Stimulated activated CD4-positive, alpha-beta T cell treated with anti-CD3 and anti-CD28 coated beads, Interleukin-15, amount 100 ng/mL, for 24 hours (primary cell): ENCODE results near the gene FUZ.

Experiments used
- DNase-seq: peaks from one replicate; pipeline ENCODE4 v3.0.0-alpha.2; 2020

Gene FUZ, protein sequence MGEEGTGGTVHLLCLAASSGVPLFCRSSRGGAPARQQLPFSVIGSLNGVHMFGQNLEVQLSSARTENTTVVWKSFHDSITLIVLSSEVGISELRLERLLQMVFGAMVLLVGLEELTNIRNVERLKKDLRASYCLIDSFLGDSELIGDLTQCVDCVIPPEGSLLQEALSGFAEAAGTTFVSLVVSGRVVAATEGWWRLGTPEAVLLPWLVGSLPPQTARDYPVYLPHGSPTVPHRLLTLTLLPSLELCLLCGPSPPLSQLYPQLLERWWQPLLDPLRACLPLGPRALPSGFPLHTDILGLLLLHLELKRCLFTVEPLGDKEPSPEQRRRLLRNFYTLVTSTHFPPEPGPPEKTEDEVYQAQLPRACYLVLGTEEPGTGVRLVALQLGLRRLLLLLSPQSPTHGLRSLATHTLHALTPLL

DNA sequence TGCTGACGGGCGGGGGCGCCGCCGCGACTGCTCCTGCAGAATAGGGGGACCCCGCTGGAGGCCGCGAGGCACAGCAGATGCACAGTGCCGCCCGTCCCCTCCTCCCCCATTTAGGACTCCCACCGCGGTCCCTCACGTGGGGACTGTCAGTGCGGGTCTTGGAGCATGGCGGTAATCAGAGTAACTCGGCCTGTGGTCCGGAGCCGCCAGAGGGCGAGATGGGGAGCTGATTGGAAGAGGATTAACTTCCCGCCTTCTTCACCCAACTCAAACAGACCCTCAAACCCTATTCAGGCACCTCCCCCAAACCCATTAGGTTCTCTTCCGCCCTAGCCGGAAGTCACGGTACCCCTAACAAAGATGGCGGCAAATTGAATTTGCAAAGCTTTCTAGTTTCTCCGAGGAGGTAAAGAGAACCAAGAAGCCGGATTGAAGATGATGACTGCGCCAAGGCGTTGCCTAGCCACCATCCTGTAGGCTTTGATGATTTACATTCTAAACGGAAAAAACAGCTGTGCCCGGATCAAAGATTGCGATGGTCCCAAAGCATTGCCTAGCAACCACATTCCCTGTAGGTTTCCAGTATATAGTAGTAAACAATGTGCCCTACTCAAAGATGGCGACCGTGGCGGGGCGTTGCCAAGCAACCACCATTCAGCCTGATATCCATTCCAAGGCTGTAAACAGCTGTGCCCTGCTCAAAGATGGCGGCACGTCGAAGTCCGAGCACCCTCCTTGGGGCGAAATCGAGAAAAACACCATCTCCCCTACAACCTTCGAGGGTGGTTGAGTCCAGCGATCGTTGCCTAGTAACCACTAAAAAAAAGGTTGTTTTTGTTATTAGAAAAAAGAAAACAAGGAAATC is at the start of gene FUZ:
Gene FUZ, minus strand, starts transcription at position 296 of the 865 bp plus-strand sequence. Its CDS starts 186 bp downstream, at position 110.
- DNase-seq, result peak; percentile 94

DNA sequence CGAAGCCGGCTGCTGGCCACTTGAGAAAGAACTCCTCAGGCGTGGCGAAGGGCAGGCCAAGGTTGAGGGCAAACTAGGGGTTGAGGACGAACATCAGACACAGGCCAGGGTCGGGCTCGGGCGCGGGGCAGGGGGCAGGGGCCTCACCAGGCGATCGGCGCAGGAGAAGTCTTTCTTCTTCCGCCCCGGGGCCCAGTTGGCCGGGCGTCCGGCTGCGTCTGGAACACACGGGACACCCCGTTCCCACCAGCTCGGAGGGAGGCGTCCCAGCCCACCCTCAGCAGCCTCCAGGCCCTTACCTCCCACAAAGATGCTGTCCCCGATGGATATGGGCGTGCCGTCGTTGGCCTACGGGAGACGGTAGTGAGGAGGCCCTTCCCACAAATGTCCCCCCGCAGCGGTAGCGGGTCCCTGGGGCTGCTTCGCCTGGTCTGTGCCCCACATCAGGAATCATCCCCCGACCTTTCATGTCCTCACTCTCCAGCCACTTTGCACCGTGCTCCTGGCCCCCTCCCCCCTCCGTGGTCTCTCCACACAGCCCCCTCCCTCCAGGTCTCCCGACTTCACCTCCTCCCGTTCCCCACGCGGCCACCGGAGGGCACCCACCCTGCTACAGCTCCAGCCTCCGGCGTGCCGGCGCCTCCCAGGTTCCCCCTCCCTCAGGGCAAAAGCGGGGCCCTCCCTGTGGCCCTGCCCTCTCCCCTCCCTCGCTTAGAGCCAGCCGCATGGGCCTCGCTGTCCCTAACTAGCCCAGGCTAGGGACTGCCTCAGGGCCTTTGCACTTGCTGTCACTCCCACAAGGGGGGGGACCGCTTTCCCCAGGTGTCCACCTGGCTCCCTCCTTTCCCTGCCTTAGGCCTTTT is 49.5 kb upstream of the FUZ start:
- DNase-seq, result peak; percentile 44

DNA sequence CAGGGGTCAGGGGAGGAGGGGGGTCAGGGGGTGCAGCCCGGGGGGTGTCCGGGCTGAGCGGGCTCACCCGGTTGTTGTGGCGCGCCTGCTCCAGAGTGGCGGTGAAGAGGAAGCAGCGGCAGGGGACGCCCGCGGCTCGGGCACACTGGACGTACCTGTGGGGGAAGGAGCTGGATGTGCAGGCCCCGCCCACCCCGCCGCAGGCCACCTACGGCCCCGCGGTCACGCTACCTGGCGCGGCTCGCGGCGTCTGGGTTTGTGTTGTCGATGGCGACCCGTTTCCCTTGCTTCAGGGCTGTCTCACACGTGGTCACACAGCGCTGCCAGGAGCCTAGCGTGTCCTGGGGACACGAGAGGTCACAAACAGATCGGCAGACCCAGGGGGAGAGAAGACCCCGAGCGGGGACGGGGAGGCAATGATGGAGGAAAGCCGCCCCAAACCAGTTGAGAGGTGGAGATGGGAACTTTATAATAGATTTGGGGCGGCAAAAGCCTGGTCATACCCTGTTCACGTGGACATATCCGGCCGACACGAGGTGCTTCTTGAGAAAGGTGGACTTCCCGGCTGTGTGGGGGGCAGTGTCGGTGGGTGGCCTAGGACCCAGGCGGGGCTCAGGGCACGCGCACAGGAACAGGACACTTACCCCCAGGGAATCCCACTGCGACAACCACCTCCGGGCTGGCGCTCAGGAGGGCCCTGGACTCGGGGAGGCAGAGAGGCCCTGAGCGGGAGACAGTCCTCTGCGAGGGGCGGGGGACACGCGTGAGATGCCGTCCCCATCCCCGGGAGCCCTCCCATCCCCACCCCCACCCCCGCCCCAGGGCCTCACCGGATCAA is 48.7 kb upstream of the FUZ start:
- no peak for DNase-seq

DNA sequence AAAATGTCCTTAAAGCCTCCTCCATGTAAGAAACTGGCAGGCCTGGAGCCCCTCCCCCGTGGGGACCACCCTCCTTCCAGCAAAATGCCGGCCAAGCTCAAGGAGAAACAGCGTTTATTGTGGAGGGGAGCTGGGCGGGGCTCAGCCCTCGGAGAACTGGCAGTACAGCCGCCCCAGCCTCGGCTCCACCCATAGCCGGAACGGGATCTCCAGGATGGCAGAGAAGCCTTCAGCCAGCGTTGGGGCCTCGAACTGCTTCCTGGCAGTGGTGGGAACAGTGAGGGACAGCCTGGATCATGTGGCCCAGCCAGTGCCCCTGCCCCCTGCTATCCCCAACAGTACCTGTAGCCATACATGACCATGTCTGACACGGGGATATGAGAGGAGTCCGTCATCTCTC is 48.0 kb upstream of the FUZ start:
- DNase-seq, result no peak

DNA sequence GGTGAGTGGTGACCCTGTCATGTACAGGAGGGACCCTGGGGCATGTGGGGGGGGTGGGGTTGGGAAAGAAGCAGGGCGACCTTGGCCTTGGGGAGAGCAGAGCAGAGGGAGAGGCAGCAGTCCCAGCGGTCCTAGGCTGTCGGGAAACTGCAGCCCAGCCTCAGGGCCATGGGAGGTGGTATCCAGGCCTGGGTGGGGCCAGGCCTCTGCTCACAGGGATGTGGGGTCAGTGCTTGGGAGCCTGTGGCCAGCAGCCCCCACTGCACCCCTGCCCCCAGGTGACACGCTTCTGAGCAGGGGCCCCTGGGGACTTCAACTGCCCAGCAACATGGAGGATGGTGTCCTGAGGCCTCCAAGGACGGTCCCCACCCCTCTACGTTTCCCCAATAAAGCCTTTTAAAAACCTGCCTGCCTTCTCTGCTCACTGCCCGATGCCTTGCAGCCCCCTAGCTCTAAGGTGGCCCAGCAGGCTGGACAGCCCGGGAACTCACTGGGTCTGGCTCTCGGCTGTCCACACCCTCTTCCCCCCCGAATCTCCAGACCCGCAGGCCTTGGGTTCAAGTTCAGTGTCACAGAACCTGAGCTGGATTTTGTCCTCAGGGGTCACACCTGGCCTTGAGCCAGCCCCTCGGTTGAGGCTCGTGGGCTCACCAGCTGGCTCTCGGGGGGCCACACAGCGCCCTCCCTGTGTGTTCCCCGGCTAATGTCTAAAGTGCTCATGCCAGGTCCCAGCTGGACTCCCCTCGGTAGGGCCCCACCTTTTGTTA is 47.4 kb upstream of the FUZ start:
- no peak for DNase-seq

DNA sequence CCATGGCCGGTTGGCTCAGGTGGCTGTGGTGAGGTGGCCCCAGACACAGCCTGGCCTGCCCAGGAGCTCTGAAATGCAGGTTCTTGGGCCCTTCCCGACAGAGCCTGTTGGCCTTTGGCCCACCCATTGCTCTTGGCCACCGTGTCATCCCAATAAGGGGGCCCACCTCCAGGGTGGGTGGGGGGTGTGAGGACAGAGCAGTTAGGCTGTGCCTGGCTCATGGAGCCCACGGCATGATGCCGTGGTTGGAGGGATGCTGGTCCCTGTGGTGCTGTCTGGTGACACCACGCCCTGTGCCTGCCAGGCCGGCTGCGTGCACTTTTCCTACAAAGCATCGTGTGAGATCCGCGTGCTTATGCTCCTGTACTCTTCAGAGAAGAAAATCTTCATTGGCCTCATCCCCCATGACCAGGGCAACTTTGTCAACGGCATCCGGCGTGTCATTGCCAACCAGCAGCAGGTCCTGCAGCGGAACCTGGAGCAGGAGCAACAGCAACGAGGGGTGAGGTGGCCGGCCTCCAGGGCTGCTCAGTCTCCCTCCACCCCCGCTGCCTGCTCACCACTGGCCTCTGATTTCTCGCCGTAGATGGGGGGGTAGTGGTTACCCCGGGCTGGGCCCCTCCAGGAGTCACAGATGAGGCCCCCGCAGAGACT is 46.7 kb upstream of the FUZ start:
- no peak for DNase-seq

DNA sequence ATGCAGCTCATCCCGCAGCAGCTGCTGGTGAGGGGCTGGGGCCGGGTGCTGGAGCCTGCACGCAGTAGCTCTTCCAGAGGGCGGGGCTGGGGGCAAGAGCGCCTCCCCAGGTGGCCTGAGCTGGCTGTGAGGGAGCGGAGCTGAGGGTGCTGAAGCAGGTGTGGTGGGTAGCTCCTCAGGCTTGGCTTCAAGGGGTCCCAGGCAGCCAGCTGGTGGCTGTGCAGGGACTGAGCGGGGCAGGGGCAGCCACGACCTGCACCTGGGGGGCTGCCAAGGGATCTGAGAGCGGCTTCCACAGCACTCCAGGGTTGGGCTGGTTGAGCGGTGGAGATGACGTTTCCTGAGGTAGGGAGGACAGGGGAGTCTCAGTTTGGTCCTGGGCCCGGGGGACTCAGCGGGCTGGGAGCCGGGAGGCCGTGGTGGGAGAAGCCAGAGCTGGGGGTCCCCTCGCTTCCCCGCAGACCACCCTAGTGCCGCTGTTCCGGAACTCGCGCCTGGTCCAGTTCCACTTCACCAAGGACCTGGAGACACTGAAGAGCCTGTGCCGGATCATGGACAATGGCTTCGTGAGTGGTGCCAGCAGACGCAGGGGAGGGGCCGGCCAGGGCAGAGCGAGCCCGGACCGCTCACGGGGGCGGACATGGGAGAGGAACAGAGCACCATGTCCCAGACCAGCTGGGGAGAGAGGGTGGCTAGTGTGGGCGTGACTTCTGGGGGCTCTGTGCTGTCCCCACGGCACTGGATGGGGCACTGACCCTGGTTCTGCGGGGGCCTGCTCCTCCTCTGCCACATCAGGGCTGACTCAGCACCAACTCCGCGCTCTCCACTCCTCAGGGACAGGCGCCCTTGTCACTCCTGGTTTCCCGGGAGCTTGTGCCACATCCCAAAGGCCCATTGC is 45.2 kb upstream of the FUZ start:
- DNase-seq, result no peak

DNA sequence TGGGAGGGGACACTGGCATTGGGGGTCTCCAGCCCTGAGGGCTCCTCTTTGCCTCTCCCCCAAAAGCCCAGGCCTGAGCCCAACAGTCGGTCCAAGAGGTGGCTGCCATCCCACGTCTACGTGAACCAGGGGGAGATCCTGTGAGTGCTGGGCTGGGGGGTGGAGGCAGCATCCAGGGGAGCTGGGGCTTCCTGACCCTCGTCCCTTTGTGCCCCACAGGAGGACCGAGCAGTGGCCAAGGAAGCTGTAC is 44.7 kb upstream of the FUZ start:
- DNase-seq, result no peak

DNA sequence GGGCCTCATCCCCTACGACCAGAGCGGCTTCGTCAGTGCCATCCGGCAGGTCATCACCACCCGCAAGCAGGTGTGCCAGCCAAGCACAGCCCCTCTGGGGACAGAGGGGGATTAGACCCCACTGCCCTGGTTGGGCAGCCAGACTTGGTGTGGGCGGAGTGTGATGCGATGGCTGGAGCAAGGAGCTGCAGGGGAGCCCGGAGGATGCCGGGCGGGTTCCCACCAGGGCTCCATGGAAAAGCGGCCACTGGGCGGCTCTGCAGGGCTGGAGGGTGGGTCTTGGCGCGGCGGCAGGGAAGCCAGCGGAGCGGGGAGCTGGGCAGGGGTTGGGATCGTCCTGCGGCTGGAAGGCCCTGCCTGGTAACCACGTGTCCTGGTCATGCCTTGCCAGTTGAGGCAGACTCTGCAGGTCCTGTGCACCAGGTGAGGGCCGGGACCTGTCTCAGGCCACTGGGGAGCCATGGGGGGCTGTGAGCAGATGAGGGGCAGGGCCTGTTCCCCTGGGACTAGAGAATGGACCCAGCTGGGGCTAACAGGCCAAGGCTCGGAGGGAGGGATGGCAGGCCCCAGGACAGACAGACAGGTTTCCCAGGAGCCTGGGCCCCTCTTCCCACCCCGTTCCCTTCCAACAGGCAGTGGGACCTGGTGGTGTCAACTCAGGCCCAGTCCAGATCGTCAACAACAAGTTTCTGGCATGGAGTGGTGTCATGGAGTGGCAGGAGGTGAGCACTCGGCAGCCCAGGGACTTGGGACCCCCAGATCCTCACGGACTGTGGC is 44.2 kb upstream of the FUZ start:
- DNase-seq, result no peak

DNA sequence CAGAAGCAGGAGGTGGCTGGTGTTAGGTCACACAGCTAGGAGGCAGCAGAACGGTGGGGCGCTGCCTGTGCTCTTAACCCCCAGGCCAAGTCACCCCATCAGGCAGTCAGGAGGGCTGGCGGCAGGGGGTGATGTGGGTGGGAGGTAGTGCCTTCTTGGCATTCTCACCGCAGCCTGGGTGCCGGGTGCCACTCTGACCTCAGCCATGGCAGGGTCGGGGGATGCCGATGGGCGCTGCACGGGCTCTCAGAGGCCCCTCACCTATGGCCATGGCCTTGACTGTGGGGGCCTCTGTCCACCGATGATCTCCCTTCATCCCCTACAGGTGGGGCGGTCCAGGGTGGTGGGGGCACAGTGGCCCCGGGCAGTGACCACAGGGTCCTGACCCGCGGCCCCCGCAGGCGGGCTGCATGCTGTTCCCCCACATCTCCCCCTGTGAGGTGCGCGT is 43.5 kb upstream of the FUZ start:
- no peak for DNase-seq

DNA sequence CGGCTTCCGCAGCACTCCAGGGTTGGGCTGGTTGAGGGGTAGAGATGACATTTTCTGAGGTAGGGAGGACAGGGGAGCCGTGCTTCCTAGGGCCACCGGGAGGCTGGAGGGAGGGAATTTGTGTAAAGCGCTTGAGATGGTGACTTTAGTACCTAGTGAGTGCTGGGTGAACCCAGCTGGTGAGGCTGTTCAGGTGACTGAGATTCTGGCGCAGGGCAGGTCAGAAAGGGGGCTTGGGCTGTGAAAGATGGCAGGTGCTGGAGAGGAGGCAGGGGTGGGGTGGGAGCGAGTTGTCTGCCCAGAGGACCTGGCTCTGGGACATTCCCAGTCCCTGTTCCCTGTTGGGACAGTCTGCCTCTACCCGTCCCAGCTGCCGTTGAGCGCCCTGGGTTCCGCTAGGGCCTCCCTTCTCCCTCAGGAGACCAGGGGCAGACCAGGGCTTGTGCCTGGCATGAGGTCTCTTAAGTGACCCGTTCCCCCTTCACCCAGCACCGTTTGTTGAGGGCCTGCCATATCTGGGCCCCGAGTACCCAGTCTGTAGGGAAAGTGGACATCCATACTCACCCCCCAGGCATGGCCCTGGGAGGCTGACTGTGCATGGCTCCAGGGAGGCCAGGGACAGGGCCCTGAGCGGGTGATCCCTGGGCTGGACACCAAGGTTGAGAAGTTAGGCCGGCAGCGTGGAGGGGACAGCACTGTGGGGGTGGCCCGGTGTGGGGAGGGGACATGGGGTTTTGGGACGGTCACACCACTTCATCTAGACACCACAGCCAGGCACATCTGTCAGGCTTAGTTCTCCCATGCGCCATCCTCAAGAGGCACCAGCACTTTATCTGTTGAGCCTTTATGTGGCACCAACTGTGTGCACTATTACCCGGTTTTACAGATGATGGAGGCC is 42.8 kb upstream of the FUZ start:
- DNase-seq, result no peak

DNA sequence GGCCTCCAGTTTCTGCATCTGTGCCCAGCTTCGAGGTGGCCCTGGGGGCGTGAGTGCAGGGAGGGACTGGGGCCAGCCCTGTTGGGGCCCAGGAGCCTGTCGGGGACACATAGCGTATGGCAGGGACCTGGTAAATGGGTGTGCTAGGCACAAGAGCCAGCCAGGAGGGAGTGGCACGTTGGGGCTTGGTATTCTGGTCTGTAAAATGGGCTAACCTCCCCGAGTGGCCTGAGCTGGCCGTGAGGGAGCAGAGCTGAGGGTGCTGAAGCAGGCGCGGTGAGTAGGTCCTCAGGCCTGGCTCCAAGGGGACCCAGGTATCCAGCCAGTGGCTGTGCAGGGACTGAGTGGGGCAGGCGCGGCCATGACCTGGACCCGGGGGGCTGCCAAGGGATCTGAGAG is 42.2 kb upstream of the FUZ start:
- no peak for DNase-seq

DNA sequence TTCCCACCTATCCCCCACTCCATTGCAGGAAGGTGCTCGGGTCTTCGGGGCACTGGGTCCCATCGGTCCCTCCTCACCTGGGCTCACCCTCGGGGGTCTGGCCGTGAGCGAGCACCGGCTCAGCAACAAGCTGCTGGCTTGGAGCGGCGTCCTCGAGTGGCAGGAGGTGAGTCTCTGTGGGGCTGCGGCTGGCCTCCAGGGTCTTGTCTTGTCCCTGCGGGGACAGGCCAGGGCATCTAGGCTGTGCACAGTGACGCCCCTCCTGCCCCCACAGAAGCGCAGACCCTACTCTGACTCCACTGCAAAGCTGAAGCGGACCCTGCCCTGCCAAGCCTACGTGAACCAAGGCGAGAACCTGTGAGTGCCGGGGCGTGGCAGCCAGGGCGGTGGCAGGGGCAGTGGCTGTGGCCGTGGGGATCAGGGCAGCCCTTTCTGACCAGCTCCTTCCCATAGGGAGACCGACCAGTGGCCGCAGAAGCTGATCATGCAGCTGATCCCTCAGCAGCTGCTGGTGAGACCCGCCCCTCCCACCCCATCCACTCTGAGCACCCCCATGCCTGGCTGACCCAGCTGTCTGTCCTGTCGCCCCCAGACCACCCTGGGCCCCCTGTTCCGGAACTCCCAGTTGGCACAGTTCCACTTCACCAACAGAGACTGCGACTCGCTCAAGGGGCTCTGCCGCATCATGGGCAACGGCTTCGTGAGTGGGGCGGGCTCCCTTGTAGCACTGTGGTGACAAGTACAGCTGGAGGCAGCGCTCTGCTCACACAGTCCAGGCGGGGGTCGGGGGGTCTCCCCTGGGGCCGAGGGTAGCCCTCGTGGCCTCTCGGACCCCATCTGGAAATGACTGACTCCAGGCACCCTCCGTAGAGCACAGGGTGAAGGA is 41.5 kb upstream of the FUZ start:
- DNase-seq, result no peak

DNA sequence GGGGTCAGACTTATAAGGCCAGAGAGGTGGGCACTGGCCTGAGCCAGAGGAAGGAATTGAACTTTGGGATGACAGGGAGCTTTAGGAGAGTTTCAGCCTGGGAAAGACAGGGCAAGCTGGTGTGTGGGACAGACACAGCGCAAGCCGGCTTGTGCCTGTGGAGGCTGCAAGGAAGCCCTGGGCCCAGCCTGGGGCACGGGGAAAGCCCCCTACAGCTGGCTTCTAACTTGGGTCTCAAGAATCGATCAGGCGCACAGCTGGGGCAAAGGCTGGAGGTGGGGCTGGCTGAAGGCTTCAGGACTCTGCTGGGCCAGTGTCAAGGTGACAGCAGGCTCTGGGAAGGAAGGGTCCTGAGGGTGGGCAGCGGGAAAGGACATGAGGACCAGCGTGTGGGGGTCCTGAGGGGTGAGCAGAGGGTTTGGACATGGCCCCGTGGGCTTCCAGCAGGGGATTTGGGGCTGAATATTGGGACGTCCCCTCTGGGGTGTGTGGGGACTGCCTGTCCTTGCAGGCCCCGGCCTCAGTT is 40.8 kb upstream of the FUZ start:
- no peak for DNase-seq

DNA sequence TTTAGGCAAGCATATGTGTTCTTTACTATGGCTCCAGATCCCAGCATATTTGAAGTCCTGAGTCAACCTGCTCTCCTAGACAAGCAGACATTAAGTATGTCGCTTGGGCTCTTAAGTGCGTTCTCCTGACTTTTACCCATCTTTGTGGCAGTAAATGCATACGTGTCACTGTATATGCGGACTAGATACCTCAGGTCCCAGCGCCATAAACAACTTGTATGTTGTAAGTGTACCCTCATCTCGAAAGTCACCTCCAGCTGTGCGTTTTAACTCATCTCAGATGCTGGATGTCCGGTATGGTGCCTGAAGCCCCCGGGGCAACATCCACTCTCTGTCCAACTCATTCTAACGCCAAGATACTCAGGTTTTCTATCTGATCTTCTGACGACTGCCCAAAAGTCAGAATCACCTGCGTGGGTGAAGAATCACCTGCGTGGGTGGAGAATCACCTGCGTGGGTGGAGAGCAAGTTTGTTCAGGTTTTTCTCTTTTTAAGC is 39.6 kb upstream of the FUZ start:
- DNase-seq, result no peak

DNA sequence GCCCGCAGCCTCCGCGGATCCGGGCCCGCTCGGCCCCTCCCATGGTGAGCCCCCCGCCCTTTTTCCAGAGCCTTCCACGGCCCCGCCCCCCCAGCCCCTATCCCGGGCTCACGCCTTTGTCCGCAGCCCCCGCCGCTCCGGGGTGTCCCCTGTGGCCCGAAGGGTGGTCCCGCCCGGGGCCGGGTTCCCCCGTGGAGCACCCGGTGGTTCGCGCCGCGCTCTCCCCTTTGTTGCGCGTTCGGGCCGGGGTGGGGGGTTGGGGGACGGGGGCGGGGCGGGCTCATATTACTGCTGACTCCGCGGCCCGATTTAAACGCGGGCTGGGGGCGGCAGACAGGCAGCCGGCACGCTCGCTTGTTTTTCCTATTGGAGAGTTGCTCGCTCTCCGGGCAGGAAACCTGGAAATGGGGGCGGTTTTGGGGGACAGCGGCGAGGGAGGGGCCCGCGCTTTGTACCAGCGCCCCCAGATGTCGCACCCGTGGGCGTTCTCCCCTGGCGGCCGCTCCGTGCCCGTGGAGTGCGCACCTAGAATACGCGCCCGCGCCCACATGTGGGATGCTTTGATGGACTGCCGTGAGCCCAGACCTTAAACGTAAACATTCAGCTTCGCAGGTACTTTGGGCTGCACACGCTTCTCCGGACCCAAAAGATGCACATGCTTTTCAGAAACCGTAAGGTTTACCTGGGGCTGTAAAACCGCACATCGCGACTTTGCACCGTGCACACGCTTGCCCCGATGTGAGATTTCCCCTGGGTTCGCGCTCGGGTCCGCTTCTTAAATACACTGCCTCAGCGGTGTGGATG is 38.6 kb upstream of the FUZ start:
- DNase-seq, result peak; percentile 50
